NCI-H1436 (cell line): ENCODE results near the gene FAM83C.
A peak's percentile ranks its signal among the peaks of the same experiment; 100 is the strongest.

ENCODE experiments used
- DNase-seq: peaks from one replicate; lab custom pipeline; 2025; lab: John Stamatoyannopoulos, UW

FAM83C gene

DNA sequence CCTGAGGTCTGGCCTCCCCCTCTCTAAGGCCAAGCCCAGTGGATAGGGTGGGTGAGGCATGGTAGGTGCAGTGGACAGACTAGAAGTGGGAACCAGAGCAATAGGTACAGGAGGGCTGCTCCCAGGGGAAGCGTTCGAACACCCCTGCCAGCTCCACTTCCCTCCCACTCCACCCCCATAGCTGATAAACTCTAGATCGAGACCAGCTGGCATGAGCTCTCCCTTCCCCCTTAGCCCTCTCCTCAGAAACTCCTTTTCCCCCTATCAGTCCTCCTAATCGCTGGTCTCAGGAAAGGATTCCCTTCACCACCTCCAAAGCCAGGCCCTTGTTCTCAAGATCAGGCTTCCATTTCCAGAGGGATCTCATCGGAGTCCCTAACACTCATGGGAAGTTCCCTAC is 6.0 kb upstream of the FAM83C start:
- DNase-seq = no peak

DNA sequence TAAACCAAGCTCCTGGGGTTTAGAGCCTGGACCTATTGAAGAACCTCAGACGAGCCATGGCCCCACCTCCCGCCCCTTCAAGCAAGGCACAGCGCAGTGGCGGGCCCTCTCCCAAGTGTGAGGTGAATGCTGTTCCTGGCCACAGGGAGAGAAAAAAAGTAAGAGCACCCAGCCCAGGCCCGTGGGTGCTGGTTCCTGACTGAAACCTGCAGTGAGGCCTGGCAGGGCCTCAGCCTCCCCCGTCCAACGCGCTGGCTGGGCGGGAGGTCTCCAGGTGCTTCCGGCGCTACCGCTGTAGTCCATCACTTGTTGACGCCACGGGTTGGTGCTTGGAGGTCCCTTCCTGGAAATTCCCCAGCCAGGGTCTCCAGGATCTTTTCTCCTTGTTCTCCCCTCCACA is 5.5 kb upstream of the FAM83C start:
- no peak for DNase-seq

DNA sequence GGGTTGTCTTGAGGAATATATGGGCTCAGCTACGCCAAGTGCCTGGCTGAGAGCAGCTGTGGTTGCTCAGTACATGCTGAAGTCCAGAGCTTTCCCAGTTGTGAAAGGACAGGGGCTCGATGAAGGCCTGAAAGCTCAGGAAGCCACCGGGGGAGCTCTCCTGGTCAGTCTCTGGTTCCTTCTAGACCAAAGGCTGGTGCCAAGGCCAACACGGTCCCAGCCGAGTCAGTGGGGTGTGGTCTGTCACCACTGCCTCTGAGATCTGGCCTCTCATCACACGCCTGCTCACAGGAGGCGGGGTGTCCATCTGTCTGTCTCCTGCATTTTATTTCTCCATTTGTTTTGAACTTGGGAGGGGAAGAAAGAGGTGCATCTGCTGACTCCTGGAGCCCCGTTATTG is 4.9 kb upstream of the FAM83C start:
- no peak for DNase-seq

- no peak for DNase-seq
These were observed 3.9 kb upstream of the FAM83C start for GRCh38 chr20:35296101-35296554.

DNA sequence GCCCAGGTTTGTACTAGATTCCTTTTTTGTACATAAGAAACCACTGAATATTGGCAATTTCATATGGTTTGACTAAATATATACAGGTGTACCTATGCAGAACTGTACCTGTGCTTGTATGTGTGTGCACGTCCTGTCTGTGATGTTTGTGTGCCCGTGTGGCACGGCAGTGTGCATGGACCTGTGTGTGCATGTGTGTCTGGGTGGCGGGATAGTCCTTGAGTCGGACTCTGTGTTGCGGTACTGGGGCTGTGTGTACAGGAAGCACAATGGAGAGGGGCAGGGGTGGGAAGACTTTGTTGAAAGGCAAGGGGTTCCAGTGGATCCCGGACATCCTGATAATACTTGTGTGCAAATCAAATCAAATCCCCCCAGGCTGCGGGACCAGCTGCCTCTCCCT is 3.4 kb upstream of the FAM83C start:
- DNase-seq = no peak

- no peak for DNase-seq
These were observed 2.8 kb upstream of the FAM83C start for GRCh38 chr20:35295058-35295457.

- DNase-seq = no peak
These were observed 2.1 kb upstream of the FAM83C start for GRCh38 chr20:35294293-35294685.

DNA sequence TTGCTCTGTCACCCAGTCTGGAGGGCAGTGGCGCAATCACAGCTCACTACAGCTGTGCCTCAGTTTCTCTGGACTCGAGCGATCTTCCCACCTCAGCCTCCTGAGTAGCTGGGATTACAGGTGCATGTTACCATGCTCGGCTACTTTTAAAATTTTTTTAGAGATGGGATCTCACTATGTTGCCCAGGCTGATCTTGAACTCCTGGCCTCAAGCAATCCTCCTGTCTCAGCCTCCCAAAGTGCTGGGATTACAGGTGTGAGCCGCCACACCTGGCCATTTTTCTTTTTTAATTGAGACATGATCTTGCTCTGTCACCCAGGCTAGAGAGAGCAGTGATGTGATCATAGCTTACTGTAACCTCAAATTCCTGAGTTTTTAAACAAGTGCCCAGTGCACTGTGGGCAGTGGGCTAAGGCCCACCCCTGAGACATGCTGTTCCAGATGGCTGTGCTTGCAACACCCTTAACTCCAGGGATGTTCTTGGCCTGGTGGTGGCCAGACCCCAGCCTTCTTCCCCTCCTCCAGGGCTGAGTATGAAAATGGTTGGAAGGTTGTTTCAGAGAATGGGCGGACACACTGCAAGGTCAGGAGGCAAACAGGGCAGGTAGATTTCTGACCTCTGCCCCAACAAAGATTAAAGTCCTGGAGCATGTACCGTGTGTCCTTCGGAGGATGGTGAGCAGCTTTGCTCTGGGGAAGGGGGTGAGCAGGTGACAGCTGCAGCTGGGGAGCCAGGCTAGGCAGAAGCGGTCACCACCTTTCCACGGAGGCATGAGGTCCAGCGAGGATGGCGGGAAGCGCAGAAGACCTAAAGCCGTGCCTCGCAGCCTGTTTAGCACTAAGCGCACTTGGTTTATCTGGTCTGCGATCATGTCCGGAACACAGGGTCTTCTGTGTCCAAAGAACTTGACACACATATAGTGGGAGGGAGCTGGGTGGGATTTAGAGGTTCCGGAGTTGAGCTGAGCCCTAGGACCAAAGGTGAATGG is 1.4 kb upstream of the FAM83C start:
- no peak for DNase-seq

DNA sequence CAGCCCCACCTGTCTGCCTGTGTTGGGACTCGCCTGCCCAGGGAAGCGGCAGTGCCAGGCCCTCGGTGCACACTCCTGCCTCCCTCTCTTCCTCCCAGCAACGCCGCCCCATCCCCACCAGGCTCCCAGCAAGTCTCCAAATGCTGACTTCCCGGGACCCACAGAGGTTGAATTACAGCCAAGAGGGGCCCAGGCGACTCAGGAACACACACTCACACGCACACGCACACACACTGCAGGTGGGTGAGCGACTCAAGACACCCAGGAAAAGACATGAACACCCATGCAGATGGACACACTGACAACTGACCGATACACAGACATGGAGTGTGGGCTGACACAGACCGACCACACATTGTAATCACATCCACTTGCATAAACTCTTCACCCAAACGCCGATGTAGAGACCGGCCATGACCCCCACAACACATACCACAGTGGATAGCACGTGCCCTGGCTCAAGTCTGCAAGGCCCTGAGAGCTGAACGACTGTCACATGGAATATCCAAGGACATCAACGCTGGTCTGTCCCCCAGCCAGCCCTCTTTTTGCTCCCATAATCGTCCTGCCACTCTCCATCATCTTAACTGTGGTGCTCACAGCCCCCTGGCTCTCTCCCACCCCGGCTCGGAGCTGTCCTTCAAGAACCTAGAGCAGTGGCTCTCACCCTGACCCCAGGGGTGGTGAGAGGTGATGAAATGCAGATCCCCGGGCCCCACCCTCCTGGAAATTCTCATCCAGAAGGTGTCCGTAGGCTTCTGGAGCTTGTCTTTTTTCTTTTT is 470 bp upstream of the FAM83C start:
- no peak for DNase-seq

DNA sequence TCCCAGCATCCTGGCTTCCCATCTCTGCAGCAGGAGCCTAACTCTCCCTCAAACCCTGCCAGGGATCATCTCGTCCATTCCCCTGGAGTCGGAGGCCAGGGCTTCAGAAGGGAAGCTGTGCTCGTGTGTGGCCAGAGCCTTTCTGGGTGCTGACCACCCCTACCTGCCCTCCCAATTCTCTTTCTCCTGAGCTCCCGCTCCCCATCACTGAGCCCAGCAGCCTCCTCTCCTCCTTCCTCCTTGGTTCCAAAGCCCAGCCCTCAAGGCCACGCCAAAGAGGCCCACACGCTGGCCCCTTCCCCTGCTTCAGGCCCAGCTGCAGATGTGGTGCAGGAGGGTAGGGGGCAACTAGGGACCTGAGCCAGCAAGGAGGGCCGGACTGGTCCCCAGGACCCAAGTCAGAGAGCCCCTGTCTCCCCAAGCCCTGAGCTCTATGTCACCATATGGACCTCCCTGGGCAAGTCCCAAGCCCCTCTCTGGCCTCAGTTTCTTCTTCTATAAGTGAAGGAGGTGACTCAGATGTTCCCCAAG is 1.3 kb downstream of the FAM83C start:
- DNase-seq = no peak

DNA sequence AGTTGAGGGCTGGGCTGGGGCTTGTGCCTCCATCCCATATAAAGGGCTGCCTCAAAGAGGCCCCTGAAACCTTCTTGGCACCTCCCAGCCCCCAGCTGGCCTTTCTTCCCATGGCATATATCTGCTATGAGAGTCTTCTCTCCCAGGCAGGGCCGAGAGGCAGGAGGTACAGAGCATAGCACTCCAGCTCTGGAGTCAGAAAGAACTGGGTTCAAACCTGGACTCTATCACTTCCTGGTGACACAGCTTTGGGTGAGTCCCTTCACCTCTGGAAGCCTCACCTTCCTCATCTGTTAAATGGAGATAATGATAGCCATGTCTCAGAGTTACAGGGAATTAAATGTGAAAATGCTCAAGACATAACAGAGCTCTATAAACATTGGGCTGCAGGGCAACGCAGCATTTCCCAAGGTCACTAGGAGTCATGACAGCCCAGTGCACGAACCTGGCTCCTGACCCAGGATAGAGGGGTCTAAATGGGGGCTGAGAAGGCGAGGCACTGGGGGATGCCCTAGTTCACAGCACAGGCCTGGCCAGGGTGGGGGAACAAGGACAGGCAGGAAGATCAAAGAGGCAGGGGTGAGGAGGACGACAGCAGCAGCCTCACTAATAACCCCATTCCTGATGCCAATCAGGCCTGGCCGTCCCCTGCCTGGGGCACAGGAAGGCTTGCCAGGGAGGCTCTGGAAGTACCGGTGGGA is 1.9 kb downstream of the FAM83C start:
- DNase-seq = no peak

DNA sequence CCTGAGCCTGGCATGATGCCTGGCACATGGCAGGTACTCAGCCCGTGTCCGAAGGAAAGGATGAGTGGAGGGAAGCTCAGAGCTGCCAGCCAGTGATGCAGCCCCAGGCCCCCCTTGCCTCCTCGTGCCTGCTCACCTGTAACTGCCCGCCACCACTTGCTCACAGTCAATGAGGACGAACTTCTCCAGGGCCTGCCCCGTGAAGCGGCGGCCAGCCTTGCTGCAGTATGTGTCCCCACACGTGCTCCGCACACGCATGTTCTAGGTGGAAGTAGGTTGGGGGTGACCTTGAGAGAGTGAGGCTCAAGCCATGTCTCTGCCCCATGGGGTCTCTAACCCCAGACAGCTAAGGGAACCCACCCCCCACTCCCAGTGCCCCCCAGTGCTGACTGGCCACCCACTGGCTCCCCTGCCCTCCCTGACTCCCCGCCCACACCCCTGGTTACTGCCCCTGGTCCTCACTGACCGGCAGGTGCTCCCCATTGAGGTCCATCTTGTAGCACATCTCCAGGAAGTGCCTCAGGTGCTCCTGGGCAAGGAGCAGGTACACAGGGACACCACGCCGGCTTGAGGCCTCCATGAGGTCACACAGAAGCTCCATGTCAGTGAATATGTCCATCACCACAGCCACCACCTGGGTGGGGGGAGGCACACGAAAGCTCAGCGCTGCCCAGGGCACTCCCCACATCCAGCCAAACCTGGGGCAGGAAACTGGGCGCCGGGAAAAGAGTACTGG is 3.7 kb downstream of the FAM83C start:
- DNase-seq = no peak

DNA sequence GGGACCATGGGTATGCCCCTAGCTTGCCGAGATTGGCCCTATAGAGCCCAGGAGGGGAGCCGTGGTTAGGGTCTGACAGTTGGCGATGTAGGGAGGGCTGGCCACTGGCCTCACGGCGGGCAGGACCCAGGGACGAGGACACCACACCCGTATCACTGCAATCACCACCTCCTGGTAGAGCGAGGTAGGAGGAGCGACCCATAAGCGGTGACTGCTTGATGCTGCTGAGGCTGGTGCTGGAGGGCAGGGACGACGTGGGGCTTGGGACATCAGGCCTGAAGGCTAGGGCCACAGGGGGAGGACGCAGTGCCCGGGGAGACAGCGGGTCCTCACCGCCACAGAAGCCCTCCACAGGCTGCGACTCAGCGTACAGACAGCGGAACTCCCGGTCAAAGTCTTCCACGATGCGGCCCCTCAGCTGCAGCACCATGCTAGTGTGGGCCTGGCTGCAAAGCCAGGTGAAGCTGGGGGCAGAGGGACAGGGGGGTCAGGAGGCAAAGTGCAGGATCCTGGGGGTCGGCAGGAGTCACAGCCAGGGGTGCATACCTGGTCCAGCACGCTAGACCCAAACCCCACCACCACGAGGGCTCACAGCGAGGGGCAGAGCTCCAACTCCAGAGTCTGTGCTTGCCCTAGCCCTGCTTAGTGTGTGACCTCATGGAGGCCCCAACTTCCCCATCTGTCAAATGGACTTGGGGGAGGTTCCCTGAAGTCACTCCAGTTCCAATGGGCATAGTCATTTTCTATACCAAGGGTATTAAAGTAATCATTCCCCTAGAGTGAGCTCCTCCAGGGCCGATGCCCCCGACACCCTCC is 4.5 kb downstream of the FAM83C start:
- no peak for DNase-seq

- no peak for DNase-seq
These were observed 5.2 kb downstream of the FAM83C start for GRCh38 chr20:35286899-35287508.

GRCh38 chr20:35286077-35286898 is 5.9 kb downstream of the FAM83C start:
- no peak for DNase-seq

DNA sequence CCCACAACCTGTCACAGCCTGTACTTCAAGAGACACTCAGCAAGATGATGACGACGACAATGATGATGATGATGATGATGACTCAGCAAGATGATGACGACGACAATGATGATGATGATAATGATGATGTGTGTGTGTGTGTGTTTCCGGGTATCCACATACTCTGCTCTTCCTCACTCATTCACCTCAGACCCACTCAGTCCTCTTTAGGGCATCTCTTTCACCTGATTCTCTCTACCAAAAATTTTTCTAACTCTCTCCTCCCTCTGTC is 6.5 kb downstream of the FAM83C start:
- no peak for DNase-seq

GRCh38 chr20:35284992-35285805 is 7.0 kb downstream of the FAM83C start:
- no peak for DNase-seq

GRCh38 chr20:35284267-35284991 is 7.8 kb downstream of the FAM83C start, which contains the start of gene EIF6:
EIF6 (minus strand) TSS chr20:35284772; CDS start chr20:35284487, 285 bp downstream.
- peak; percentile 79 for DNase-seq
